Nucleus accumbens (tissue), 56 donors: Measurements from ENCODE around the gene CYB561A3.

Experiments used
- DNase-seq, 56 donors: peaks; one replicate each; lab custom pipeline; 2025; lab: John Stamatoyannopoulos, UW

Gene CYB561A3

DNA sequence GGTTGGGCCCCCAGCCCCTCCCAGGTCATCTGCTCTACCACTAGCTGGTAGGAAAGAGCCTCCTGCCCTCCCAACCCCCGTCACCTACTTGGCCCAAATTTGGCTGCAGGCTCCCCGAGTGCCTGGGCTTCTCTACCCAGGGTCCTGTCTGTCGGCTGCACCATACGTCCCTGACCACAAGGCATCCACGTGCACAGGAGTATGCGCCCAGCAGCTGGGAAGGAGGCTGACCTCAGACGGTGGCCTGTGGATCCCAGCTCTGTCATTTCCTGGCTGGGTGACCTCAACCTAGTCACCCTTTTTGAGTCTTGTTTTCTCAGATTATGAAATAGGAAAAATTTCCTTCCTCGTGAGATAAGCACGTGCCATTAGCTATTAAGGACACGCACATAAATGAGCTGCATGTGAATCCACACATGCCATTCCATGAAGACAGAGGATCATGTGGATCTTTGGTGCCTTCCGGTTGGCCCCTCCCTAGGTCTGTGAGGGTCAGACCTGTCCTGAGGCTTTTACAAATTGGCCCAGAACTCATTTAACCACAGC is 13.7 kb downstream of the CYB561A3 start:
- no peak for DNase-seq

DNA sequence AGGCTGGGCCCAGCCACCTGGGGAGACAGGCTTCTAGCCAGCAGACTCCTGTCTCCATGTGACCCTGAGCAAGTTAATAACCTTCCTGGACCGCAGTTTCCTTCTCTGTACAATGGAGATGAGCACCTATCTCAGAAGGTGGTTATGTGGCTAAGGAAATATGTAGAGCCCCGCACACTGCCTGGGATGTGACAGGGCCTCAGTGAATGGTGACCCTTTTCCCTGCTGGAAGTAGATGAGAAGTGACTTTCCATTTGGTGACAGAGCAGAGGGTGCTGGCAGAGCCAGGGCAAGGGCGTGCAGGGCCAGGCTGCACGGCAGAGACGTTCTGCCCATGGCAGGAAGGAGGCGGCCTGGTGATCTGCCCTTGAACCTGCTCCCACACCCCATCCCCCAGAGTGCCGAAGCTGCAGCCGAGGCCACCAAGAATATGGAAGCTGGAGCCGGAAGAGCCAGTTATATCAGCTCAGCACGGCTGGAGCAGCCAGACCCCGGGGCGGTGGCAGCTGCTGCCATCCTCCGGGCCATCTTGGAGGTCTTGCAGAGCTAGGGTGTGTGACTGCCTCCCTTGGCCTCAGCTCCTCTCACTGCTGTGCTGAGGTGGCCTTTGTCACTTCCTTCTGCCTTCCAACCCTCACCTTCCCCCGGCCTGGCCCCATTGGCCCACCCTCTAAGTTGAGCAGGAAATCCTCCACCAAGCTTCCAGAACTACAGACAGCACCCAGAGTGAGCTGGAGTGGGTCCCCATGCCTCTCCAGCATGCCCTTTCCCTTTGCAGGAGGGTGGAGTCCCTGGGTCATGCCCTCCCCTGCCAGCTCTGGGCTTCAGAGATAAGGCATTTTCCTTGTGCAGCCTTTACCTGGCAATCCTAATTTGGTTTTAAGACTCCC is 15.5 kb downstream of the CYB561A3 start:
- DNase-seq: no peak

- no peak for DNase-seq
Measured at GRCh38 chr11:61345170-61345610, 16.5 kb downstream of the CYB561A3 start.

DNA sequence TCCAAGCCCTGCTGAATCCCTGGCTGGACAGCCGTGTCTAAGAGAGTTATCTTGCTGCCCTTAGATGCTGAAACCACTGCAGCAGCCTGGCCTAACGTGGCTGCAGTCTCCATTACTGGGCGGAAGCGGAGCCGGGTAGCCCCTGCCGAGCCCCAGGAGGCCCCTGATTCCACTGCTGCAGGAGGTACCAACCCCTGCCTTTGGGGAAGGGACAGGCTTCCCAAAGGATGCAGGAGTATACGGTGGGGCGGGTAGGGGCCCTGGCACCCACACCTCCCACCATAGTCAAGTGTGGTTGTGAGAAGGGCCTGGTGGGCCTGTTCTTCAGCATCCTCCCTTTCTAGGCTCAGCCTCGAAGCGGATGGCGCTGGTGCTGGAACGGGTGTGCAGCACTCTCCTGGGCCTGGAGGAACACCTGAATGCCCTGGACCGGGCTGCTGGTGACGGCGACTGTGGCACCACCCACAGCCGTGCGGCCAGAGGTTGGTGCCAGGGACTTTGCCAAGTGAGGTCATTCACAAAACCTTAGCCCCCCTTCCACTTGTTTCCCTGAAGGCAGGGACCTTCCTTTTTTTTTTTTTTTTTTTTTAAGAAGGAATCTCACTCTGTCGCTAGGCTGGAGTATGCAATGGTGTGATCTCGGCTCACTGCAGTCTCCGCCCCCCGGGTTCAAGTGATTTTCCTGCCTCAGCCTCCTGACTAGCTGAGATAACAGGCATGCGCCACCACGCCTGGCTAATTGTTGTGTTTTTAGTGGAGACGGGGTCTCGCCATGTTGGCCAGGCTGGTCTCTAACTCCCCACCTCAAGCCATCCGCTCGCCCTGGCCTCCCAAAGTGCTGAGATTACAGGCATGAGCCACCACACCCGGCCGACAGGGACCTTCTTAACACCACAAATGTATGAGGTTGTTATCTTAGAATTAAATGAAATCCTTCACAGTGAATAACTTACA is 17.6 kb downstream of the CYB561A3 start:
- no peak for DNase-seq

GRCh38 chr11:61342207-61342803 is 19.4 kb downstream of the CYB561A3 start:
- DNase-seq: no peak

- DNase-seq: no peak
Measured at GRCh38 chr11:61341706-61342105, 20.0 kb downstream of the CYB561A3 start.

- no peak for DNase-seq
Measured at GRCh38 chr11:61340979-61341378, 20.7 kb downstream of the CYB561A3 start.

GRCh38 chr11:61339490-61339878 is 22.2 kb downstream of the CYB561A3 start:
- no peak for DNase-seq

GRCh38 chr11:61338783-61339489 is 22.7 kb downstream of the CYB561A3 start:
- no peak for DNase-seq

GRCh38 chr11:61337706-61338470 is 23.8 kb downstream of the CYB561A3 start:
- DNase-seq: no peak

DNA sequence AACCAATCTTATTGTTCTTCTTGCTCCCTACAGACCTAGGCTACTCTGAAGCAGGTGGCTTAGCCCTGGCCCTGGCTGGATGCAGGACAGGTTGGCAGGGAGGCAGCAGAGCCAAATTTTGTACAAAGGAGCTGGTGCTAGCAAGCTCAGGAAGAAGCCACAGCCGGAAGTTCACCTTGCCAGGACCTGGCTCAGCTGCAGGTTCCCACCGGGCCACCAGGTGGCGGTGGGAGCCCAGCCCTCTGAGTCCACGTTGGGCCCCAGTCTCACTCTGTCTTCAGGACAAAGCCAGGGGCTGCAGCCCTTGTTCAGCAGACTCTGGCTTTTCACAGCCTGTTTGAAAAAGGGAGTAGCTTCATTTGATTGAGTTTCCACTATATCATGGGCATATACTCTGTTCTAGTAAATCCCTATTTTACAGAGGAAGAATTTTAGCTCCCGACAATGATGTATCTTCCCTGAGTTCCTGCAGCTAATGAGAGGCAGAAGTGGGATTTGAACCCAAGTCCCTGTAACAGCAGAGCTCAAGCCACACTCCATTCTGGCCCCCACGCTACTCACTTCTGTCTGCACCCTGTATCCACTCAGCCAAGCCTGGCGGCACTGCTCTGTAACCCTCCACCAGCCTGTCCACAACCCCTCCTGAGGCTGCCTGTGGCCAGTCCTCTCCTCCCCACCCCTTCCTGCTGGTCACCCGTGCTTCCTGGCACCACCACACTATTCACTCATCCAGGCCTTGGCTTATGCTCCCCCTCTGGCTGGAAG is 25.3 kb downstream of the CYB561A3 start:
- DNase-seq: peak in 44 of 56 donors; percentile 3 to 70 (median 28)

DNA sequence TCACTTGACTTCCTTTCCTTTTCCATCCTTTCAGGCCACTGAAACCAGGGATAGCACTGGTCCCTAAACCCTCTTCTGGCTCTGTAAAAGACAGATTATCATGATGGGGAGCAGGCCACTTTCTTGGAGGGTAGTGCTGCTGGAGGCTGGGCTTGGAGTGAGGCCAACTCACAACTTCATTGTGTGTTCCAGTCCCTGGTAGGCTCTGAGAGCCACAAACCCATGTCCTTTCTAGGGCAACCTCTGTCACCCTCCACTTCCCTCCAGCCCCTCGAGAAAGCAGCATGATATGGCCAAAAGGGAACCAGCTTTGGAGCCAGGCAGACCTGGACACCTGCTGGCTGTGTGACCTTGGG is 26.3 kb downstream of the CYB561A3 start:
- DNase-seq: no peak

DNA sequence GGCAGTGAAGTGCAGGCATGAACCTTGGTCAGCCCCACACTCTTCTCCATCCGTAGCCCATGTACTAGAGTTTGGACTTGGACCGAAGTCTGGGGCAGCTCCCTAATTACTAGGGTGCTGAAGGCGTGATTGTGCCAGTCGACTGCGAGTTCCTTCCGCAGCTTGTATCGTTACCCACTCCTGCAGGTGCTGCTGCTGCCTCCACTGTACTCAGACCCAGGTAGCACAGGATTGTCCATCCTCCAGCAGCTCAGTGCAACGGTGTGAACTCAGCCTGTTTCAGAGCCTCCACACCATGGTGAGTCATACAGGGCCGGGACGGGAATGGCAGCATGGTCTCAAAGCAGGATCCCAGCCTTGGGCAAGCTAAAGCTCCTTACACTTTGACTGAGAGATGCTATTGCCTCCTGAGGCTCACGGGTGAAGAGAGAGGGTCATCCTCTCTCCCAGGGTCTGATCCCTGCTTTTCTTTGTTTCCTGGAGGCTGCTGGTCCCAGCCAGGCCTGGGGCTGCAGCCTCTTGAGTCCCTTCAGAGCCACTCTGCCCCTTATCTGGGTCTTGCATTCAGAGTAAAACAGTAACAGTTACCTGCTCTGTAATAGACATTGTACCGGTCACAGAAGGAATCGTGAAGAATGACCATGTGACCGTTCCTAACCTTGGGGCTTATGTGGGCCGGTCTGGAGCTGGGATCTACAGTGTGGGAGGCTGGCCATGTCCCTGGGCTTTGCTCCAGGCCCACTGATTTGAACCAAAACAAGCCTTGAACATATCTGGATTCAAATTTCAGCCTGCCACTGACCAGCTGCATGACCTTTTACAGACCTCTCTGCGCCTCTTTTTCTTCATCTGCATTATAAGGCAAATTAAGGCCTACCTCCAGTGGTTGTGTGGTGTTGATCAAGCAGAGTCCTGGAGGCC is 27.0 kb downstream of the CYB561A3 start:
- no peak for DNase-seq

DNA sequence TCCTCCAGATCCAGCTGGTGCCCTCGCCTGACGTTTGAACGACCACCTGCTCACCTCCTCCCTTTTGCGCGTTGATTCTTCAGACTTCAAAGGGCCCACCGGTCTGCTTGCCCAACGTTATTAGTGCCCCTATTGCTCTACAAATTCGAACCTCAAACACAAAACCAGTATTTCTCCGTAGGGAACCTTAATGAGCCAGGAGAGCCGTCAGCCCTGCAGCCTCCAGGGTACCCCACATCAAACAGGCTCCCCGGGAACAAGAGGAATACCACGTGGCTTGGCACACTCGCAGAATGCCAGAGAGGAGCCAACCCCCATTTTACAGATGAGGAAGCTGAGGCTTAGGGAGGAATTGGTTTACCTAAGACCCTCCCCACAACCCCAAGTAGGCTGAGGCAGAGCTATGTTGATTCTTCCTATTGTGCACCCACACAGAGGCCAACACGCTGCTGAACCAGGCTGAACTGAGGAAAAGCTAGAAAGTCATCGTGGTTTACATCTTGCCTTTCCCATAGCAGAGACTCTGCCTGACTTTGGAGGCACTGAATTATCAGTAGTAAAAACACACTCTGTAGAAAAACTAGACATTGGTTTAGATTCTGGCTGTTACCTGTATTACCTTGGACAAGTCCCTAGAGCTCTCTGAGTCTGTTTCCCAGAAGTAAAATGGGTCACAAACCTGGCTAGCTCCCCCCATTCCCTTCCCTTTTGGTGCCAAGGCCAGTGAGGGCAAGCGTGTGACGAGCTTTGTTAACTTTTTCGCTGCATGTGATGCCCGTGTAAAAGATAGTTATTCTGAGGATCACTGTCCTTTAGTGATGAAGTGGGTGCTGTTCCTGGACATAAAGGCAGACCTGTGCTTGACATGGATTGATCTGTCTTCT is 27.9 kb downstream of the CYB561A3 start:
- peak in 2 of 56 donors; percentile 36 to 41 for DNase-seq

GRCh38 chr11:61332797-61333549 is 28.7 kb downstream of the CYB561A3 start, which contains the start of the genes DDB1 and TKFC:
Gene DDB1 (minus strand): TSS chr11:61333105. CDS start chr11:61332968, 137 bp downstream.
Gene TKFC (plus strand): TSS chr11:61333228. CDS start chr11:61334729, 1,501 bp downstream.
- DNase-seq: peak in 55 of 56 donors; percentile 61 to 98 (median 90)
